HG03103 (cell line): ENCODE results near the gene MPP2.
"Not testable (repeated sequence)": the region's sequence is repeated elsewhere in the genome, so short reads cannot be mapped to it uniquely, and the experiment has no call there.

Source experiments
- ATAC-seq: cut with Tn5 transposase; IDR thresholded peaks from one replicate; pipeline ENCODE4 v1.9.1; 2021; ENCODE audit warnings: low read depth; ENCODE audit not compliant: unreplicated experiment

The MPP2 gene

GRCh38 chr17:43932357-43932756 lies 25.0 kb upstream of the MPP2 start:
- ATAC-seq: no peak

GRCh38 chr17:43931062-43931571 lies 23.8 kb upstream of the MPP2 start:
- no peak for ATAC-seq

- no peak for ATAC-seq
These were observed 21.3 kb upstream of the MPP2 start for GRCh38 chr17:43928609-43929008.

GRCh38 chr17:43927929-43928328 lies 20.6 kb upstream of the MPP2 start:
- ATAC-seq: not testable (repeated sequence)

- ATAC-seq: no peak
These were observed 19.9 kb upstream of the MPP2 start for GRCh38 chr17:43927060-43927864.

- ATAC-seq: no peak
These were observed 17.2 kb upstream of the MPP2 start for GRCh38 chr17:43924558-43924957.

GRCh38 chr17:43920500-43921095 lies 13.3 kb upstream of the MPP2 start:
- ATAC-seq: no peak

GRCh38 chr17:43918026-43918389 lies 10.7 kb upstream of the MPP2 start:
- ATAC-seq: no peak

GRCh38 chr17:43917348-43918025 lies 10.2 kb upstream of the MPP2 start:
- no peak for ATAC-seq

GRCh38 chr17:43917016-43917347 lies 9.6 kb upstream of the MPP2 start:
- ATAC-seq: no peak

- no peak for ATAC-seq
These were observed 9.0 kb upstream of the MPP2 start for GRCh38 chr17:43916385-43916784.

GRCh38 chr17:43915559-43915958 lies 8.2 kb upstream of the MPP2 start:
- ATAC-seq: no peak

GRCh38 chr17:43914451-43914850 lies 7.1 kb upstream of the MPP2 start:
- no peak for ATAC-seq

GRCh38 chr17:43913584-43913983 lies 6.2 kb upstream of the MPP2 start:
- no peak for ATAC-seq

GRCh38 chr17:43912635-43913304 lies 5.4 kb upstream of the MPP2 start:
- ATAC-seq: no peak

GRCh38 chr17:43911904-43912303 lies 4.6 kb upstream of the MPP2 start:
- no peak for ATAC-seq

GRCh38 chr17:43909537-43910231 lies 2.3 kb upstream of the MPP2 start:
- no peak for ATAC-seq

- no peak for ATAC-seq
These were observed 824 bp upstream of the MPP2 start for GRCh38 chr17:43907998-43908721.

GRCh38 chr17:43906951-43907424 lies 348 bp downstream of the MPP2 start:
- ATAC-seq: no peak
